ENCODE measurements around the gene IFNA6. TPM values are rescaled to one million over a fixed set of nuclear protein-coding genes. Genes with fewer than 3 reads are reported as not detected.
A peak's percentile ranks its signal among the peaks of the same experiment; 100 is the strongest.

IFNA6 gene
- total and polyA plus RNA-seq, 2 experiments from 2014 or later, result not detected

DNA sequence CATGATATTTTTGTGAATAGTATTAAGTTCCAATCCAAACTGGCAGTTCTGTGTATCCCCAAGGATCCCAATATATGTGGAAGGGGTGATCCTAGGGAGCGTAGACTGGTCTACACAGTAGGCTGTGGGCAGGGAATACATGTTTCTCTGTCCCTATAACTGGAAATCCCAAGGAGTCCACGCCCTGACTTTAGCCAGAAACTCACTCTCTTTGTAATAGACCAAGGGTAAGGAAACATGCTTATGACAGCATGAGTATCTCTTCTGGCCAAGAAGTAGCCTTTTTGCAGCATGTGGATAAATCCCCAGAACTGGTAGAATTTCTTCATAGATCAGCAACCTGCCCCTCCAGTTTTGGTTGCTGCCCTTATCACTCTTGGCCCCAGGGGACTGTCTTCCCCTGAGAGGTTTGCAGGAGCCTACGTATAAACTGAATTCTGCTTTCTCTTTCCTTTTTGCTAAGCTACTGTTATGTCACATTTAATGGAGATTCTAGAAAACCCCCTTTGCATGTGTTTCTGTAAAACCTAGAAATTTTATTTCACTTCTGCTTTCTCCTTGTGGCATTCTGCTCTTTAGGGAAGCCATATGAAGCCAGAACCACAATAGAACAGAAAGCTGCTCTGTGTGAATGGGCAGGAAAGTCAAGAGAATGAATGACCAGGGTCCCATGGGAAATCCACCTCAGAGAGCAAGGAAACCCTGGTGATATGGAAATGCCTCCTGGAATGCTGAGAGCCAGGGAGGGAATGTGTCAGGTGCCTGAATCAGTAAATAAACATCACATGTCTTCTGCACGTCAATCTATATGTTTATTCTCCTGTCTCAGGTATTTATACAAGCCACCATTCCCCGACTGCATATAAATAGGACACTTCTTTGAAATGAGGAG, 31.0 kb upstream of the IFNA6 start:
- Histone ChIP-seq H2AFZ (no peak overlapping the region), H3K4me1 (ENCODE audit: insufficient read depth) (0 out of 2 replicates have a peak, but pooled peaks cover 8% of the 10 kb centered on the region), H3F3A (replicated peaks; ENCODE audit: low read depth) (no peaks in the 10 kb centered on the region), H3K4me2 (no peak overlapping the region; the same call in 1 of the 2 replicates), H3K36me3 (ENCODE audit: insufficient read depth) (no peaks in the 10 kb centered on the region), H3K79me2 (replicated peaks; ENCODE audit: insufficient read depth) (no peaks in the 10 kb centered on the region), H3K27me3 (ENCODE audit: insufficient read depth) (no peaks in the 10 kb centered on the region), H4K20me1 (replicated peaks; ENCODE audit: insufficient read depth) (no peaks in the 10 kb centered on the region), H3K4me3 (no peak overlapping the region), H3K9me2 (ENCODE audit: insufficient read depth) (no peaks in the 10 kb centered on the region), H3K27ac (ENCODE audit: low read depth) (peak overlapping the region; percentile 47; the same call in 1 of the 2 replicates)
- no peaks in the 10 kb centered on the region for H3K36me3 Mint-ChIP-seq (ENCODE audit: low read depth)
- no peak for TF ChIP-seq CREB1 (CRISPR knock-in tag; IDR thresholded peaks at IDR 0.05; ENCODE audit: low read depth)
- no peak for TF ChIP-seq ZNF114 (CRISPR knock-in tag; IDR thresholded peaks at IDR 0.05)
- no peak for TF ChIP-seq POLR2AphosphoS5 (IDR thresholded peaks at IDR 0.05; ENCODE audit: low read depth)
- TF ChIP-seq, protein P1, sequence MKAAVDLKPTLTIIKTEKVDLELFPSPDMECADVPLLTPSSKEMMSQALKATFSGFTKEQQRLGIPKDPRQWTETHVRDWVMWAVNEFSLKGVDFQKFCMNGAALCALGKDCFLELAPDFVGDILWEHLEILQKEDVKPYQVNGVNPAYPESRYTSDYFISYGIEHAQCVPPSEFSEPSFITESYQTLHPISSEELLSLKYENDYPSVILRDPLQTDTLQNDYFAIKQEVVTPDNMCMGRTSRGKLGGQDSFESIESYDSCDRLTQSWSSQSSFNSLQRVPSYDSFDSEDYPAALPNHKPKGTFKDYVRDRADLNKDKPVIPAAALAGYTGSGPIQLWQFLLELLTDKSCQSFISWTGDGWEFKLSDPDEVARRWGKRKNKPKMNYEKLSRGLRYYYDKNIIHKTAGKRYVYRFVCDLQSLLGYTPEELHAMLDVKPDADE (IDR thresholded peaks at IDR 0.05), result no peak
- TF ChIP-seq NANOG (IDR thresholded peaks at IDR 0.05; ENCODE audit: borderline replicate concordance), result no peak
- TF ChIP-seq, protein P2, sequence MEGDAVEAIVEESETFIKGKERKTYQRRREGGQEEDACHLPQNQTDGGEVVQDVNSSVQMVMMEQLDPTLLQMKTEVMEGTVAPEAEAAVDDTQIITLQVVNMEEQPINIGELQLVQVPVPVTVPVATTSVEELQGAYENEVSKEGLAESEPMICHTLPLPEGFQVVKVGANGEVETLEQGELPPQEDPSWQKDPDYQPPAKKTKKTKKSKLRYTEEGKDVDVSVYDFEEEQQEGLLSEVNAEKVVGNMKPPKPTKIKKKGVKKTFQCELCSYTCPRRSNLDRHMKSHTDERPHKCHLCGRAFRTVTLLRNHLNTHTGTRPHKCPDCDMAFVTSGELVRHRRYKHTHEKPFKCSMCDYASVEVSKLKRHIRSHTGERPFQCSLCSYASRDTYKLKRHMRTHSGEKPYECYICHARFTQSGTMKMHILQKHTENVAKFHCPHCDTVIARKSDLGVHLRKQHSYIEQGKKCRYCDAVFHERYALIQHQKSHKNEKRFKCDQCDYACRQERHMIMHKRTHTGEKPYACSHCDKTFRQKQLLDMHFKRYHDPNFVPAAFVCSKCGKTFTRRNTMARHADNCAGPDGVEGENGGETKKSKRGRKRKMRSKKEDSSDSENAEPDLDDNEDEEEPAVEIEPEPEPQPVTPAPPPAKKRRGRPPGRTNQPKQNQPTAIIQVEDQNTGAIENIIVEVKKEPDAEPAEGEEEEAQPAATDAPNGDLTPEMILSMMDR (conservative IDR thresholded peaks at IDR 0.05; ENCODE audit: low read depth in 2 of 2), result no peak
- TF ChIP-seq, protein P3, sequence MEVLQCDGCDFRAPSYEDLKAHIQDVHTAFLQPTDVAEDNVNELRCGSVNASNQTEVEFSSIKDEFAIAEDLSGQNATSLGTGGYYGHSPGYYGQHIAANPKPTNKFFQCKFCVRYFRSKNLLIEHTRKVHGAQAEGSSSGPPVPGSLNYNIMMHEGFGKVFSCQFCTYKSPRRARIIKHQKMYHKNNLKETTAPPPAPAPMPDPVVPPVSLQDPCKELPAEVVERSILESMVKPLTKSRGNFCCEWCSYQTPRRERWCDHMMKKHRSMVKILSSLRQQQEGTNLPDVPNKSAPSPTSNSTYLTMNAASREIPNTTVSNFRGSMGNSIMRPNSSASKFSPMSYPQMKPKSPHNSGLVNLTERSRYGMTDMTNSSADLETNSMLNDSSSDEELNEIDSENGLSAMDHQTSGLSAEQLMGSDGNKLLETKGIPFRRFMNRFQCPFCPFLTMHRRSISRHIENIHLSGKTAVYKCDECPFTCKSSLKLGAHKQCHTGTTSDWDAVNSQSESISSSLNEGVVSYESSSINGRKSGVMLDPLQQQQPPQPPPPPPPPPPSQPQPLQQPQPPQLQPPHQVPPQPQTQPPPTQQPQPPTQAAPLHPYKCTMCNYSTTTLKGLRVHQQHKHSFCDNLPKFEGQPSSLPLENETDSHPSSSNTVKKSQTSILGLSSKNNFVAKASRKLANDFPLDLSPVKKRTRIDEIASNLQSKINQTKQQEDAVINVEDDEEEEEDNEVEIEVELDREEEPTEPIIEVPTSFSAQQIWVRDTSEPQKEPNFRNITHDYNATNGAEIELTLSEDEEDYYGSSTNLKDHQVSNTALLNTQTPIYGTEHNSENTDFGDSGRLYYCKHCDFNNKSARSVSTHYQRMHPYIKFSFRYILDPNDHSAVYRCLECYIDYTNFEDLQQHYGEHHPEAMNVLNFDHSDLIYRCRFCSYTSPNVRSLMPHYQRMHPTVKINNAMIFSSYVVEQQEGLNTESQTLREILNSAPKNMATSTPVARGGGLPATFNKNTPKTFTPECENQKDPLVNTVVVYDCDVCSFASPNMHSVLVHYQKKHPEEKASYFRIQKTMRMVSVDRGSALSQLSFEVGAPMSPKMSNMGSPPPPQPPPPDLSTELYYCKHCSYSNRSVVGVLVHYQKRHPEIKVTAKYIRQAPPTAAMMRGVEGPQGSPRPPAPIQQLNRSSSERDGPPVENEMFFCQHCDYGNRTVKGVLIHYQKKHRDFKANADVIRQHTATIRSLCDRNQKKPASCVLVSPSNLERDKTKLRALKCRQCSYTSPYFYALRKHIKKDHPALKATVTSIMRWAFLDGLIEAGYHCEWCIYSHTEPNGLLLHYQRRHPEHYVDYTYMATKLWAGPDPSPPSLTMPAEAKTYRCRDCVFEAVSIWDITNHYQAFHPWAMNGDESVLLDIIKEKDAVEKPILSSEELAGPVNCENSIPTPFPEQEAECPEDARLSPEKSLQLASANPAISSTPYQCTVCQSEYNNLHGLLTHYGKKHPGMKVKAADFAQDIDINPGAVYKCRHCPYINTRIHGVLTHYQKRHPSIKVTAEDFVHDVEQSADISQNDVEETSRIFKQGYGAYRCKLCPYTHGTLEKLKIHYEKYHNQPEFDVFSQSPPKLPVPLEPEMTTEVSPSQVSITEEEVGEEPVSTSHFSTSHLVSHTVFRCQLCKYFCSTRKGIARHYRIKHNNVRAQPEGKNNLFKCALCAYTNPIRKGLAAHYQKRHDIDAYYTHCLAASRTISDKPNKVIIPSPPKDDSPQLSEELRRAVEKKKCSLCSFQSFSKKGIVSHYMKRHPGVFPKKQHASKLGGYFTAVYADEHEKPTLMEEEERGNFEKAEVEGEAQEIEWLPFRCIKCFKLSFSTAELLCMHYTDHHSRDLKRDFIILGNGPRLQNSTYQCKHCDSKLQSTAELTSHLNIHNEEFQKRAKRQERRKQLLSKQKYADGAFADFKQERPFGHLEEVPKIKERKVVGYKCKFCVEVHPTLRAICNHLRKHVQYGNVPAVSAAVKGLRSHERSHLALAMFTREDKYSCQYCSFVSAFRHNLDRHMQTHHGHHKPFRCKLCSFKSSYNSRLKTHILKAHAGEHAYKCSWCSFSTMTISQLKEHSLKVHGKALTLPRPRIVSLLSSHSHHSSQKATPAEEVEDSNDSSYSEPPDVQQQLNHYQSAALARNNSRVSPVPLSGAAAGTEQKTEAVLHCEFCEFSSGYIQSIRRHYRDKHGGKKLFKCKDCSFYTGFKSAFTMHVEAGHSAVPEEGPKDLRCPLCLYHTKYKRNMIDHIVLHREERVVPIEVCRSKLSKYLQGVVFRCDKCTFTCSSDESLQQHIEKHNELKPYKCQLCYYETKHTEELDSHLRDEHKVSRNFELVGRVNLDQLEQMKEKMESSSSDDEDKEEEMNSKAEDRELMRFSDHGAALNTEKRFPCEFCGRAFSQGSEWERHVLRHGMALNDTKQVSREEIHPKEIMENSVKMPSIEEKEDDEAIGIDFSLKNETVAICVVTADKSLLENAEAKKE (CRISPR knock-in tag; IDR thresholded peaks at IDR 0.05), result no peak
- TF ChIP-seq EZH2phosphoT487 (IDR thresholded peaks at IDR 0.05; ENCODE audit: unreplicated experiment), result no peak
- TF ChIP-seq JUNB (IDR thresholded peaks at IDR 0.05; ENCODE audit: unreplicated experiment), result no peak
- TF ChIP-seq, protein P4, sequence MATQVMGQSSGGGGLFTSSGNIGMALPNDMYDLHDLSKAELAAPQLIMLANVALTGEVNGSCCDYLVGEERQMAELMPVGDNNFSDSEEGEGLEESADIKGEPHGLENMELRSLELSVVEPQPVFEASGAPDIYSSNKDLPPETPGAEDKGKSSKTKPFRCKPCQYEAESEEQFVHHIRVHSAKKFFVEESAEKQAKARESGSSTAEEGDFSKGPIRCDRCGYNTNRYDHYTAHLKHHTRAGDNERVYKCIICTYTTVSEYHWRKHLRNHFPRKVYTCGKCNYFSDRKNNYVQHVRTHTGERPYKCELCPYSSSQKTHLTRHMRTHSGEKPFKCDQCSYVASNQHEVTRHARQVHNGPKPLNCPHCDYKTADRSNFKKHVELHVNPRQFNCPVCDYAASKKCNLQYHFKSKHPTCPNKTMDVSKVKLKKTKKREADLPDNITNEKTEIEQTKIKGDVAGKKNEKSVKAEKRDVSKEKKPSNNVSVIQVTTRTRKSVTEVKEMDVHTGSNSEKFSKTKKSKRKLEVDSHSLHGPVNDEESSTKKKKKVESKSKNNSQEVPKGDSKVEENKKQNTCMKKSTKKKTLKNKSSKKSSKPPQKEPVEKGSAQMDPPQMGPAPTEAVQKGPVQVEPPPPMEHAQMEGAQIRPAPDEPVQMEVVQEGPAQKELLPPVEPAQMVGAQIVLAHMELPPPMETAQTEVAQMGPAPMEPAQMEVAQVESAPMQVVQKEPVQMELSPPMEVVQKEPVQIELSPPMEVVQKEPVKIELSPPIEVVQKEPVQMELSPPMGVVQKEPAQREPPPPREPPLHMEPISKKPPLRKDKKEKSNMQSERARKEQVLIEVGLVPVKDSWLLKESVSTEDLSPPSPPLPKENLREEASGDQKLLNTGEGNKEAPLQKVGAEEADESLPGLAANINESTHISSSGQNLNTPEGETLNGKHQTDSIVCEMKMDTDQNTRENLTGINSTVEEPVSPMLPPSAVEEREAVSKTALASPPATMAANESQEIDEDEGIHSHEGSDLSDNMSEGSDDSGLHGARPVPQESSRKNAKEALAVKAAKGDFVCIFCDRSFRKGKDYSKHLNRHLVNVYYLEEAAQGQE (IDR thresholded peaks at IDR 0.05; ENCODE audit: unreplicated experiment), result no peak
- TF ChIP-seq ZNF331 (CRISPR knock-in tag; IDR thresholded peaks at IDR 0.05; ENCODE audit: low read depth), result no peak
- TF ChIP-seq STAT1 (IDR thresholded peaks at IDR 0.05; ENCODE audit: unreplicated experiment), result no peak
- no peak for TF ChIP-seq EZH2 (IDR thresholded peaks at IDR 0.05; ENCODE audit: low read depth, unreplicated experiment)
- peaks cover 18% of the 10 kb centered on the region; the same call in 2 of the 3 replicates for H3K4me1 Mint-ChIP-seq
- no peak overlapping the region for H3K27ac Mint-ChIP-seq
- H3K4me3 Mint-ChIP-seq, result no peak overlapping the region
- no peaks in the 10 kb centered on the region for H3K9me3 Mint-ChIP-seq
- DNase-seq (ENCODE audit: low spot score) (peak; percentile 69), ATAC-seq (peak; percentile 97)
- H3K27me3 Mint-ChIP-seq (ENCODE audit: insufficient read depth, low read depth, poor library complexity), result no peaks in the 10 kb centered on the region

Data from GM23338 (cell line).